H9 (cell line): ENCODE measurements around the gene DNAJC15. TPM values are rescaled to one million over a fixed set of nuclear protein-coding genes. Genes with fewer than 3 reads are reported as not detected.

Experiments
- DNase-seq: peaks from one replicate; pipeline ENCODE4 v3.0.0-alpha.2; 2017
- H2AFZ ChIP-seq: one replicate; pipeline ENCODE4 v1.6.1; 2013; ENCODE audit warnings: mild to moderate bottlenecking, low read length, control low read depth, moderate library complexity
- H2AK5ac ChIP-seq: 2 replicates; pipeline ENCODE4 v1.6.1; 2013; ENCODE audit warnings: low read length, control low read depth, mixed read lengths; ENCODE audit not compliant: insufficient read length
- H2BK120ac ChIP-seq: one replicate; pipeline ENCODE4 v1.6.1; 2013; ENCODE audit warnings: low read depth, mild to moderate bottlenecking, low read length, control low read depth, inconsistent platforms; ENCODE audit not compliant: poor library complexity, severe bottlenecking
- H2BK12ac ChIP-seq: 2 replicates; pipeline ENCODE4 v1.6.1; 2013; ENCODE audit warnings: low read length, control low read depth, mixed read lengths, low read depth; ENCODE audit not compliant: insufficient read length
- H2BK15ac ChIP-seq: 2 replicates; pipeline ENCODE4 v1.6.1; 2013; ENCODE audit warnings: low read depth, low read length, control low read depth
- H2BK20ac ChIP-seq: one replicate; pipeline ENCODE4 v1.6.1; 2013; ENCODE audit warnings: low read depth, mild to moderate bottlenecking, low read length, control low read depth, inconsistent platforms; ENCODE audit not compliant: poor library complexity, severe bottlenecking
- H2BK5ac ChIP-seq: 2 replicates; pipeline ENCODE4 v1.6.1; 2013; ENCODE audit warnings: low read length, control low read depth, mixed read lengths; ENCODE audit not compliant: insufficient read length
- H3K14ac ChIP-seq: 2 replicates; pipeline ENCODE4 v1.6.1; 2013; ENCODE audit warnings: low read length, control low read depth; ENCODE audit not compliant: insufficient read depth
- H3K18ac ChIP-seq: 2 replicates; pipeline ENCODE4 v1.6.1; 2013; ENCODE audit warnings: low read depth, mild to moderate bottlenecking, mixed read lengths, low read length, control low read depth; ENCODE audit not compliant: insufficient read length
- H3K23ac ChIP-seq: 2 replicates; pipeline ENCODE4 v1.6.1; 2013; ENCODE audit warnings: low read length, control low read depth, mixed read lengths, low read depth; ENCODE audit not compliant: insufficient read length
- H3K23me2 ChIP-seq: 2 replicates; pipeline ENCODE4 v1.6.1; 2013; ENCODE audit warnings: low read depth, mild to moderate bottlenecking, mixed read lengths, low read length, control low read depth; ENCODE audit not compliant: insufficient read length, poor library complexity, severe bottlenecking
- H3K27ac ChIP-seq: 2 replicates; pipeline ENCODE4 v1.5.1; 2013; ENCODE audit warnings: low read length, control low read depth, mixed read lengths, low read depth; ENCODE audit not compliant: insufficient read length
- H3K27me3 ChIP-seq: 2 replicates; pipeline ENCODE4 v1.6.1; 2013; ENCODE audit warnings: low read length, control low read depth, inconsistent platforms; ENCODE audit not compliant: insufficient read depth
- H3K4ac ChIP-seq: 2 replicates; pipeline ENCODE4 v1.6.1; 2013; ENCODE audit warnings: low read depth, mild to moderate bottlenecking, control low read depth, inconsistent platforms, low read length, moderate library complexity
- H3K4me1 ChIP-seq: 2 replicates; pipeline ENCODE4 v1.6.1; 2013; ENCODE audit warnings: low read length, control low read depth, inconsistent platforms; ENCODE audit not compliant: insufficient read depth
- H3K4me2 ChIP-seq: 2 replicates; pipeline ENCODE4 v1.6.1; 2013; ENCODE audit warnings: low read length, control low read depth, mixed read lengths; ENCODE audit not compliant: insufficient read length, insufficient read depth
- H3K56ac ChIP-seq: 2 replicates; pipeline ENCODE4 v1.6.1; 2013; ENCODE audit warnings: low read depth, mild to moderate bottlenecking, mixed read lengths, low read length, control low read depth; ENCODE audit not compliant: insufficient read length
- H3K79me1 ChIP-seq: 2 replicates; pipeline ENCODE4 v1.6.1; 2013; ENCODE audit warnings: low read depth, mild to moderate bottlenecking, moderate library complexity, low read length, control low read depth, inconsistent platforms; ENCODE audit not compliant: insufficient read depth, poor library complexity, severe bottlenecking
- H3K79me2 ChIP-seq: 2 replicates; pipeline ENCODE4 v1.6.1; 2013; ENCODE audit warnings: low read length, control low read depth, inconsistent platforms; ENCODE audit not compliant: insufficient read depth
- H3K9ac ChIP-seq: 2 replicates; pipeline ENCODE4 v1.6.1; 2013; ENCODE audit warnings: low read length, control low read depth, mixed read lengths; ENCODE audit not compliant: insufficient read length; ENCODE audit errors: extremely low read depth
- H3K9me3 ChIP-seq: one replicate; pipeline ENCODE4 v1.6.1; 2013; ENCODE audit warnings: low read depth, low read length, inconsistent platforms; ENCODE audit not compliant: control insufficient read depth
- H3T11ph ChIP-seq: one replicate; pipeline ENCODE4 v1.6.1; 2013; ENCODE audit warnings: mild to moderate bottlenecking, low read length, control low read depth, inconsistent platforms
- H4K20me1 ChIP-seq: one replicate; pipeline ENCODE4 v1.6.1; 2013; ENCODE audit not compliant: control insufficient read depth, insufficient read length, insufficient read depth
- H4K5ac ChIP-seq: 2 replicates; pipeline ENCODE4 v1.6.1; 2013; ENCODE audit warnings: low read depth, mild to moderate bottlenecking, mixed read lengths, low read length, control low read depth; ENCODE audit not compliant: insufficient read length
- H4K8ac ChIP-seq: replicated peaks from 2 replicates; pipeline ENCODE4 v1.6.1; 2013; ENCODE audit warnings: low read length, control low read depth, mixed read lengths, low read depth; ENCODE audit not compliant: insufficient read length
- H4K91ac ChIP-seq: 2 replicates; pipeline ENCODE4 v1.6.1; 2013; ENCODE audit warnings: low read depth, mild to moderate bottlenecking, moderate library complexity, mixed read lengths, low read length, control low read depth; ENCODE audit not compliant: insufficient read length
- H3K27ac Mint-ChIP-seq, 3 experiments: 2 replicates in 2 of 3; 3 replicates in 1 of 3; pipeline ENCODE4 v1.8.0; 2020 to 2021; ENCODE audit warnings: mixed read lengths in 3 of 3, mild to moderate bottlenecking in 1 of 3, moderate library complexity in 1 of 3
- H3K27me3 Mint-ChIP-seq: 2 replicates; pipeline ENCODE4 v1.8.0; 2021; ENCODE audit warnings: low read depth, mild to moderate bottlenecking, moderate library complexity, mixed read lengths
- H3K36me3 Mint-ChIP-seq, 3 experiments: 2 replicates in 2 of 3; 3 replicates in 1 of 3; pipeline ENCODE4 v1.8.0; 2020 to 2021; ENCODE audit warnings: low read depth in 3 of 3, mixed read lengths in 3 of 3; ENCODE audit not compliant: insufficient read depth in 1 of 3
- H3K4me1 Mint-ChIP-seq, 2 experiments: 2 replicates each; pipeline ENCODE4 v1.8.0; 2020; ENCODE audit warnings: mixed read lengths in 2 of 2
- H3K4me3 Mint-ChIP-seq, 2 experiments: 2 replicates in 1 of 2; 3 replicates in 1 of 2; pipeline ENCODE4 v1.8.0; 2020 to 2021; ENCODE audit warnings: mild to moderate bottlenecking in 2 of 2, mixed read lengths in 2 of 2, moderate library complexity in 1 of 2
- H3K9me3 Mint-ChIP-seq, 2 experiments: 2 replicates in 1 of 2; 3 replicates in 1 of 2; pipeline ENCODE4 v1.8.0; 2020; ENCODE audit warnings: mild to moderate bottlenecking in 2 of 2, mixed read lengths in 2 of 2, moderate library complexity in 1 of 2
- CTCF ChIP-seq: fragments of 200-600 bp; sonication (generic); conservative IDR thresholded peaks from 3 replicates; pipeline ENCODE4 v1.8.0; 2021; ENCODE audit warnings: antibody characterized with exemption, mild to moderate bottlenecking
- WGBS: extraction: QIAGEN DNeasy Blood & Tissue Kit; methylation state at CpG from one replicate; pipeline ENCODE4 v1.1.7; 2013; ENCODE audit warnings: missing lambda C conversion rate, low lambda C conversion rate, mixed read lengths; ENCODE audit not compliant: insufficient read length; ENCODE audit errors: extremely low coverage; 5-methylcytosine and 5-hydroxymethylcytosine counted together
- total RNA-seq: library from RNA; stranded (reverse); gene quantifications from 2 replicates; pipeline ENCODE4 v1.2.1, GENCODE V29; 2021

DNAJC15 gene
- total RNA-seq, 1 experiment from 2014 or later: 13.4 TPM

- no CpG with 5 or more reads among the region's 3 CpGs for WGBS
- Histone ChIP-seq H3K18ac (no peak overlapping the region), H2BK5ac (no peak overlapping the region), H3T11ph (no peak overlapping the region), H2AK5ac (no peak overlapping the region), H3K27ac (no peak overlapping the region), H3K4me1 (no peaks in the 10 kb centered on the region), H3K4me2 (no peak overlapping the region), H4K20me1 (no peaks in the 10 kb centered on the region), H4K5ac (no peak overlapping the region), H3K56ac (no peak overlapping the region), H3K14ac (no peak overlapping the region), H2BK15ac (no peak overlapping the region), H3K23me2 (no peaks in the 10 kb centered on the region), H4K91ac (no peak overlapping the region), H3K4ac (no peak overlapping the region), H3K23ac (no peak overlapping the region), H3K9me3 (no peaks in the 10 kb centered on the region), H3K9ac (no peak overlapping the region), H2BK20ac (no peak overlapping the region), H2AFZ (no peak overlapping the region), H3K79me1 (no peaks in the 10 kb centered on the region), H2BK12ac (no peak overlapping the region), H3K79me2 (no peaks in the 10 kb centered on the region), H3K27me3 (no peaks in the 10 kb centered on the region), H2BK120ac (no peak overlapping the region), H4K8ac (no peak overlapping the region)
- TF ChIP-seq CTCF: no peak
- no peak for DNase-seq
- peaks cover 18 to 20% of the 10 kb centered on the region in 2 experiments for H3K4me1 Mint-ChIP-seq
- H3K4me3 Mint-ChIP-seq: no peak overlapping the region
- H3K27ac Mint-ChIP-seq: peak overlapping the region in 2 of 3 experiments; percentile 6 to 12; a peak in 3 of 7 replicates
- no peaks in the 10 kb centered on the region for H3K27me3 Mint-ChIP-seq
- no peaks in the 10 kb centered on the region for H3K9me3 Mint-ChIP-seq
- H3K36me3 Mint-ChIP-seq: no peaks in the 10 kb centered on the region
Observed at GRCh38 chr13:43006893-43007631, 16.3 kb upstream of the DNAJC15 start.
